Epithelial cell of prostate (primary cell): ENCODE results near the gene ASPA.
"Not testable (repeated sequence)": the region's sequence is repeated elsewhere in the genome, so short reads cannot be mapped to it uniquely, and the experiment has no call there.

Experiments used
- DNase-seq: peaks from one replicate; pipeline ENCODE4 v3.0.0-alpha.2; 2011; ENCODE audit warnings: low read depth, low spot score
- H3K27ac ChIP-seq: fragments of 450-650 bp; 2 replicates; pipeline ENCODE4 v1.5.1; 2017; ENCODE audit warnings: mild to moderate bottlenecking

Gene ASPA

DNA sequence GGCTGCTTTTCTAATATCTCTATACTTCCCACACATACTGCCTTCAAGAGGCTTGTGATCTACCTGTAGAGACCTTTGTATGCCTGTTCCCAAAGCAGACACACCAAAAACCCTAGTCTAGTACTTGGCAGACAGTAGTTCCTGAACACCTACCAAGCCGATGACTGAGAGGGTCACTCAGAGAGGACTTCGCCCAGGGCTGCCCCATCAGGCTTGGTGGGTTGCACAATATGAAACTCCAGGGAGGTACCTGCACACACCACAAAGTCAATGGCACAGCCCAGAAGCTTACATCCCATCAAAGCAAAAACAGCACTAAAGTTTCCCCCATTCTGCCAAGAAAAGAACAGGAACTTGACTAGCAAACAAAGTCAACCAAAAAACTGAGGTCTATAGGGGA lies 30.3 kb downstream of the ASPA start:
- no peak overlapping the region for H3K27ac ChIP-seq
- DNase-seq: no peak

DNA sequence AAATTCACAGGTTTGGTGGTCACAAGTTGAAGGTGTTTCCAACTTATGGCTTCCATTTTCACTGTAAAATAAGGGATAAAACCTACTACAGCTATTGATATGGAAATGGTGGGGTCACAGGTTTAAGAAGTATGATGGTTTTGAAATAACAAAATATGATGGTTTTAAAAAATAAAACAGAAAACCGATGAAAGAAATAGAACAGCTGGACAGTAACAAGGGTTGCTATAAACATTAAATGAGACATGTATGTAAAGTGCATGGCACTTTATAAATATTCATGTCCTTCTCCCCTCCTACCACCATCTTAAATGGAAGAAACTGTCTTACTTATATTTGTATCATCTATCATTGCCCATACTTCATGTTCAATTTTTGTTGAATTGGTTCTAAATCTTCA lies 31.3 kb downstream of the ASPA start:
- no peak for DNase-seq

GRCh38 chr17:3507869-3508268 lies 32.1 kb downstream of the ASPA start:
- no peak for DNase-seq
- no peak overlapping the region for H3K27ac ChIP-seq

More for the DNA sequence above, 31.3 kb downstream of the ASPA start:
- no peak overlapping the region for H3K27ac ChIP-seq

GRCh38 chr17:3510090-3510489 lies 34.3 kb downstream of the ASPA start:
- no peak overlapping the region for H3K27ac ChIP-seq
- no peak for DNase-seq

GRCh38 chr17:3511852-3512504 lies 36.2 kb downstream of the ASPA start:
- DNase-seq: no peak
- no peak overlapping the region for H3K27ac ChIP-seq

DNA sequence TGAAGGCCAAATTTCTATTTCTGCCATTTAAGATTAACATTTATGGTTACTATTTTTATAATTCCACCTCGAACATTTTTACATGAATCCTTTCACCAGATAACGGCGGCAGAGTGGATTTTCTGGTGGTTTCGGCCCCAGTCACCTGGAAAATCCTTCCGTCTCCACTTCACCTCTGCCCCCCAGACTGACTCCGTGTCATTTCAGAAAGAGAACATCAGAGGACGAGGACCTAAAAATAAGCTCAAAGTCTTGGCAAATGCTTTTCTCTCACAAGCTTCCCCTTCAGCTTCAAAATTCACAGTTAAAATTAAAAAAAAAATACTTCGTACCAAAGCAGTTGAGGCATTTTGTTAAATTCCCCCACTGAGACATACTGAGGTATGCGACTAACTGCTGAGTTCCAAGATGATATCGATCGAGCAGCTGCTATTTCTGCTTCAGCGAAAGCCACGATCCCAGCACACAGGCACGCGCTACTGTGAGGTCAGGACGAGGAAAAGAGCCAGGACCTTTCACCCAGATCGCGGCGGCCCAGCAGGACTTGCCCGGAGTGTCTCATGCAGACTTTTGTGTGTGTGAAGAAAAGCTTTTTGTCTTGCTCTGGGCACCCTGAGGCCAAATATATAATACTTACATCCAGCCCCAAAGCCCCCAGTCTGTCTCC lies 36.8 kb downstream of the ASPA start:
- DNase-seq: no peak
- H3K27ac ChIP-seq: no peak overlapping the region

DNA sequence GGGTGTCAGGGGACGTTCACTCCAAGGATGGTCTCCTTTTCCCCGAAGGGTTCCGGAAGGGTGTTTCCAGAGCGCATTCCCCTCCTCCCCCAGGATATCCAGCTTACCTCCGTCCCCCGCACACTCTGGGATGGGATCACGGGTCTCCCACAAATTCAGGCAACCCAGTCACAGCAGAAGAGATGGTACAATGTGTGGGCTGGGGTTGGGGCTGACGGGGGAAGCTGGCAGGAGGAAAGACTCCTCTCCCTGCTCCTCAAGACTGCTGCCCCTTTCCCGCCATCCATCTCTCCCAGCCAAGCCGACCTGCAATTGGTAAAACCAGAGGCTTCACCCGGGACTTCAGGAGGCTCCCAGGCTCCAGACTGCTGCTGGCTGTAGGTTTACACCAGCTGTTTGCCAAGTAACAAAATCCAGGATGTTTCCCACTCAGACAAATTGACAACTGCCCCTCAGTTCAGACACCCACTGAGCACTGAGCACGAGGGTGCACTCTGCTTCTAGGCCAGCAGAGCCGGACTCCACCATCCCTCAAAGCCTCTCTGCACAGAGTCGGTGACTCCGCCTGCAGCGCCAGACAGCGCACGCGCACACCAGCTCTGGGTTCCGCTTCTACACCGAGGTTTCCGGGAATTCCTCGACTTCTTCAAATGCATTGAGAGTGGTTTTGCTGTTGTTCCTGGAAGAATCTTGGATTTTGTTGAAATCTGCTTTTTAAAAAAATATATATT lies 37.7 kb downstream of the ASPA start:
- DNase-seq: no peak
- no peak overlapping the region for H3K27ac ChIP-seq

GRCh38 chr17:3514167-3514566 lies 38.4 kb downstream of the ASPA start:
- not testable (repeated sequence) for DNase-seq, H3K27ac ChIP-seq

GRCh38 chr17:3514873-3515272 lies 39.1 kb downstream of the ASPA start:
- no peak overlapping the region for H3K27ac ChIP-seq
- no peak for DNase-seq

GRCh38 chr17:3519472-3519871 lies 43.7 kb downstream of the ASPA start:
- not testable (repeated sequence) for DNase-seq, H3K27ac ChIP-seq

- H3K27ac ChIP-seq: no peak overlapping the region
- DNase-seq: no peak
Measured at GRCh38 chr17:3524024-3524423, 48.2 kb downstream of the ASPA start.

GRCh38 chr17:3526491-3526890 lies 50.7 kb downstream of the ASPA start:
- DNase-seq: no peak
- H3K27ac ChIP-seq: no peak overlapping the region

GRCh38 chr17:3526971-3527370 lies 51.2 kb downstream of the ASPA start:
- H3K27ac ChIP-seq: no peak overlapping the region

DNA sequence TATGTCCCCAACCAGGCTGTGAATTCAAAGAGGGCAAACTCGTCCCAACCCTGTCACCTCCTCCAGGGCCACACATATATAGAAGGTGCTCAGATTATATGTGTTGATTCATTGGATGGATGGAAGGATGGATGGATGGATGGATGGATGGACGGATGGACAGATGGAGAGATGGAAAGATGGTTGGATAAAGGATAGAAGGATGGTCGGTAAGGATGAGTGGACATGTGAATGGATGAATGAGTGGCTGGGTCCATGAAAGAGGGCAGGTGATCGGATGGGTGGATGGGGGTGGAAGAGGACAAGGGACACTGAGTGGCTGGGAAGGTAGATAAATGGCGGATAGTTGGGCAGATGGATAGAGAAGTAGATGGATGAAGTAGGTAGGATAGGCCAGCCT lies 51.7 kb downstream of the ASPA start:
- DNase-seq: no peak
- no peak overlapping the region for H3K27ac ChIP-seq

More at GRCh38 chr17:3526971-3527370, 51.2 kb downstream of the ASPA start:
- no peak for DNase-seq

GRCh38 chr17:3527896-3528295 lies 52.1 kb downstream of the ASPA start:
- DNase-seq: no peak
- H3K27ac ChIP-seq: no peak overlapping the region

GRCh38 chr17:3528403-3528851 lies 52.6 kb downstream of the ASPA start:
- no peak overlapping the region for H3K27ac ChIP-seq
- DNase-seq: no peak

DNA sequence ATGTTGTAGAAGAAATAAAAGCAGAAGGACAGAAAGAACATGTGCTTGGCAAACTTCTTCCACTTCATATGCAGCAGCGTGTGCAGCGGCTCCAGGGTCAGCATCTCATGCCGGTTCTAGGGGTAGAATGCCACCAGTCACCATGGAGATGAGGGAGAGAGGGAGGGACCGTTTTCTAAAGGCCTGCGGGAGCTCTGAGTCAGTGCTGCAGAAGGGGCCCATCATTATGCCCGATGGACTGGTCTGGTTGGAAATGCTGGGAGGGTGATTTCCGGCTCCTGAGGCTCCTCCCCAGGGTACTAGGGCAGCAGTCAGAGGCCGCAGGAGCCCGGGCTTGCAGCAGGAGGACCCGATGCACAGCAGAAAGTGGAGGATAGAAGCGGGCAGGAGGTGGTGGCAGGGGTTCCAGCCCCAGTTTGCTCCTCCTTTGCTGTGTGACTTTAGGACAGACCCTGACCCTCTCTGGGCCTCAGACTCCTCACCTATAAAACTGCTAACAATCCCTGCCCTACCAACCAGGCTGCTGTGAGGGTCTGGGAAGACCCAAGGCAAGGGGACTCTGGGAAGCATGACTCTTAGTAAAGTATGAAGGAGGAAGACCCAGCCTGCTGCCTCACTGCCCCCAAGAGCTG lies 53.2 kb downstream of the ASPA start:
- no peak overlapping the region for H3K27ac ChIP-seq
- no peak for DNase-seq

- no peak for DNase-seq
Measured at GRCh38 chr17:3529817-3530741, 54.3 kb downstream of the ASPA start.

DNA sequence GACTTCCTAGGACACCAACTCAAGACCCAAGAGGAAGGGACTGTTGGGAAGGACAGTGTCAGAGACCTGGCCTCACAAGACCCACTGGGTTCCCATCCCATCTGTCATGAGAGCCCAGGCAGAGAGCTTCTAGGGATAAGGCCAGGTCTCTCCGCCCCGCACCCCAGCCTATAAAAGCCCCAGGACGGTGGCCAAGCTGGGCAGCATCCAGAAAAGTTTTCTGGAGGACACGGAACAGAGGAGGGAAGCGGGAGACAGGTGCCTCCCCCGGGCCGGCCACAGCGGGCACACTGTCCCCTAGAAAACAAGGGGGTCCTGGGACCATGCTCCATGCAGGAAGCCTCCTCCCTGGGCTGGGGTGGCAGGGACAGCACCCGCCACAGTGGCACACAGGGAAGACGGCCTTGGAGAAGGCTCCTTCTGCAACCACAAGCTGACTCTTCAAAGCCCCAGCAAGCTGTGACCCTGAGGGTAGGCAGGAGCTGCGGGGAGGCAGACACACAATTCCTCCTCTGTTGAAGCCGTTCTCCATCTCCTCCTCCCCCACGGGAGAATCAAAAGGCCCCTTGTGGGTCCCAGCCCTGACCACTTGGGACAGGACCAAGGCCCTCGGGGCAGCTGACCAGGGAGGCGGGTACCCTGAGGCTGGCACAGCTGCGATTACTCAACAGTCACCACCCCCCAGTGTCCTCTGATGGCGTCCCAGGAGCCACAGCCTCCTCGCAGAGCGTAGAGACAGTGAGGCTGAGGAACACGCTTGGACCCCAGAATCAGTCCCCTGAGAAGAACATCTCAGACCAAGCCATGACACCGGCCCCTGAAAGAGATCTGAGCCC lies 55.7 kb downstream of the ASPA start:
- H3K27ac ChIP-seq: no peak overlapping the region
- no peak for DNase-seq

More at GRCh38 chr17:3529817-3530741, 54.3 kb downstream of the ASPA start:
- H3K27ac ChIP-seq: no peak overlapping the region
